ENCODE measurements around the gene THTPA. TPM values are rescaled to one million over a fixed set of nuclear protein-coding genes. Genes with fewer than 3 reads are reported as not detected.

Gene THTPA
- total and polyA plus RNA-seq, 2 of the 13 experiments (the other 11 are each of a cell fraction or from before 2014, with no cell fraction given), result 7.4 to 8.7 TPM

GRCh38 chr14:23605931-23606585, 50.0 kb downstream of the THTPA start (continued):
- TF ChIP-seq PRDM10 (CRISPR knock-in tag; IDR thresholded peaks at IDR 0.05; ENCODE audit: low read depth) (no peak), HMGXB3 (CRISPR knock-in tag; IDR thresholded peaks at IDR 0.05; ENCODE audit: borderline replicate concordance) (no peak), POLR2A (IDR thresholded peaks at IDR 0.05; ENCODE audit: insufficient read depth in 1 of 2, low read depth in 2 of 2, low read length in 2 of 2) (0 out of 4 replicates have a peak, but pooled peaks of 1 of the 2 experiments have one; percentile 7)

- H3K9me3 ChIP-seq (ENCODE audit: low read length), result no peaks in the 10 kb centered on the region
- peak overlapping the region; percentile 86 for H3K4me2 ChIP-seq (ENCODE audit: low read depth, low read length)
- H3K27me3 ChIP-seq (ENCODE audit: control insufficient read depth in 1 of 2, insufficient read depth in 2 of 2, low read length in 2 of 2), result no peaks in the 10 kb centered on the region
- peaks cover 88% of the 10 kb centered on the region for H3K4me1 ChIP-seq (ENCODE audit: insufficient read depth, low read length)
- H3K79me2 ChIP-seq (ENCODE audit: insufficient read depth, low read length), result no peaks in the 10 kb centered on the region
- H3K4me3 ChIP-seq (replicated peaks in 1 of 3; ENCODE audit: insufficient read depth in 1 of 3, low read depth in 2 of 3, low read length in 3 of 3), result no peak overlapping the region
- intact Hi-C loops (cut with micrococcal nuclease; ENCODE audit: unreplicated experiment), result no loop called here
- no peak overlapping the region for H3K9ac ChIP-seq (ENCODE audit: insufficient read depth, low read depth, low read length)
- H3K36me3 ChIP-seq (replicated peaks in 1 of 2; ENCODE audit: control insufficient read depth in 1 of 2, insufficient read depth in 2 of 2, low read length in 2 of 2), result no peaks in the 10 kb centered on the region
- 93% methylated on average over 1 of the region's 1 CpG for WGBS (ENCODE audit: low lambda C conversion rate)
- no peak for ATAC-seq
- no peaks in the 10 kb centered on the region for H4K20me1 ChIP-seq (ENCODE audit: insufficient read depth, low read length)
- BruUV-seq (replicated peaks), result no TSS peak
- POLR2A ChIA-PET, result interaction anchor here (0.7 to 14.7 kb wide), 7 partner anchors 7 to 632 kb away, joined by 3 to 1105 read pairs (median 8); partner anchors contain the start of gene DHRS2
- no peak for FAIRE-seq
- in situ Hi-C loops (cut with HindIII; ENCODE audit: extremely low pct_ligation_motif_present, low pct_unique_long_range_greater_than_20kb), result no loop called here
- peak overlapping the region; percentile 89 for H3K27ac ChIP-seq (ENCODE audit: extremely low read length, insufficient read depth, low read length)
- DNase-seq (ENCODE audit: low spot score), result no peak
- CTCF ChIA-PET (ENCODE audit: low intra/inter-chr PET ratio, low total read pairs), result no interaction called here
- no peak overlapping the region for H2AFZ ChIP-seq (ENCODE audit: low read length)
- TF ChIP-seq ZSCAN9 (CRISPR knock-in tag; IDR thresholded peaks at IDR 0.05; ENCODE audit: borderline replicate concordance) (no peak), ZNF160 (CRISPR knock-in tag; IDR thresholded peaks at IDR 0.05) (no peak), PAXIP1 (CRISPR knock-in tag; conservative IDR thresholded peaks at IDR 0.05) (no peak), MAZ (IDR thresholded peaks at IDR 0.05; ENCODE audit: borderline replicate concordance, low read depth, low read length) (no peak), MAZ (CRISPR knock-in tag; IDR thresholded peaks at IDR 0.05; ENCODE audit: low read depth) (no peak), ZNF772 (CRISPR knock-in tag; IDR thresholded peaks at IDR 0.05) (no peak), NPAS2 (CRISPR knock-in tag; IDR thresholded peaks at IDR 0.05; ENCODE audit: borderline replicate concordance) (no peak)
Observed at GRCh38 chr14:23608454-23608853, 52.4 kb downstream of the THTPA start.

Measured in HepG2 (cell line).